GM21723 (cell line): ENCODE results near the gene TMEM129.
"Not testable (repeated sequence)": the region's sequence is repeated elsewhere in the genome, so short reads cannot be mapped to it uniquely, and the experiment has no call there.

Experiments
- ATAC-seq: cut with Tn5 transposase; IDR thresholded peaks from one replicate; pipeline ENCODE4 v1.9.1; 2021; ENCODE audit warnings: mild to moderate bottlenecking, moderate library complexity; ENCODE audit not compliant: unreplicated experiment

TMEM129 gene

DNA sequence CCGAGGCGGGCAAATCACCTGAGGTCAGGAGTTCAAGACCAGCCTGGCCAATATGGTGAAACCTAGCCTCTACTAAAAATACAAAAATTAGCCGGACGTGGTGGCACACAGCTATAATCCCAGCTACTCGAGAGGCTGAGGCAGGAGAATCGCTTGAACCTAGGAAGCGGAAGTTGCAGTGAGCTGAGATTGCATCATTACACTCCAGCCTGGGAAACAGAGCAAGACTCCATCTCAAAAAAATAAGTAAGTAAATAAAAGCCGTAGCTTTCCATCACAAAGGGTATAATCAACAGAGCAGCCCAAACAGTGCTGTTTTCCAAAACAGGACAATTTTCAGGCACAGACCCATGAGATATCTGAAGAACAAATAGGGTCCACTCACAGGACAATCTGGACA is 19.5 kb downstream of the TMEM129 start:
- ATAC-seq: not testable (repeated sequence)

DNA sequence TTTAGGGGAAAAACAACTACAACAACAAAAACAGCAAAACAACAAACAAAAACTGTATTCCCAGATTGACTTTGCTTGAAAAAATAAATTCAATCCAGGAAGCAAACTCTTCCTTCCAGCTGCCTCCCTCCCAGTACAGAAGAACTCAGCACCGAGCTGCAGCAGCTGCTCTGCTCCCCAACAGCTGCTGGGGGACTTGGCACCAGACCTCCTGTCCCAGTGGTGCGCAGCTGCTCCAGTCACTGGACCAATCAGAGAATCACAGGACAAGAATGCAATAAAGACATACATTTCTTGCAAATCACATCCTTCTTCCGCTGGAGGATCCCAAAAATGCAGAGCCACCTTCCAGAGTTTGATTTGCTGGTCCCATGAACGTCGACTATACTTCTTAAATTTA is 25.2 kb downstream of the TMEM129 start:
- no peak for ATAC-seq

DNA sequence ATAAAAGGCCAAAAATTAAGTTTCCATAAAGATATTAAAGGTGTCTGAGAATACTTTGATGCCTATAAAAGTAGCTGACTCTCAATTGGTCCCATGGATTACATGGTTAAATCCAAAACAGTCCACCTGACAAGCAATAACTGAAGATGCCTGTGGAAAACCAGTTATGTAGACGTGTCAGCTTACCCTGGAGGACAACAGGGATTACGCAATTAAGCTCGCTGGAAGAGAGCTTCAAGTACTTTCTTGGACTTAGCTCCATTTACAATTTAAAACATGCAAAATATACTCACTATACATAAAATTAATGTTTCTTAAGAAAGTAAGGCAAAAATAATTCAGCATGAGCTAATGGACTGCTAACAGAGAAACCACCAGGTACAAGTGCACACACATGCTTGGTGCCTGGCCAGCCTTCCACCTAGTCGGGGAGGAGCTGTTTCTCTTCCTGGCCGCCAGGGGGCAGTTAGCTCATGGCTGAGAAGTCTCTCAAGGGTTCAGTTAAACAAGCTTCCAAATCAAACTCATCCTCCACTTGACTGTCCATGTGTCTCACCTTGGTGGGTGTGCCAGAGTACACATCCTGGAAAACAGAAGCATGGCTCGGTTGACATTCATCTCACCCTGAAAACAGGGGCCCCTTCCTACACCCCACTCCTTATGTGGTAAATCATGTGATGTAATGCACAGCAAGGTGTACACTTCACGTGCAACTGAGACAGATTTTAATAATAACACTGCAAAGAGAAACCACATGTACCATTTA is 27.8 kb downstream of the TMEM129 start:
- ATAC-seq: peak; percentile 79

DNA sequence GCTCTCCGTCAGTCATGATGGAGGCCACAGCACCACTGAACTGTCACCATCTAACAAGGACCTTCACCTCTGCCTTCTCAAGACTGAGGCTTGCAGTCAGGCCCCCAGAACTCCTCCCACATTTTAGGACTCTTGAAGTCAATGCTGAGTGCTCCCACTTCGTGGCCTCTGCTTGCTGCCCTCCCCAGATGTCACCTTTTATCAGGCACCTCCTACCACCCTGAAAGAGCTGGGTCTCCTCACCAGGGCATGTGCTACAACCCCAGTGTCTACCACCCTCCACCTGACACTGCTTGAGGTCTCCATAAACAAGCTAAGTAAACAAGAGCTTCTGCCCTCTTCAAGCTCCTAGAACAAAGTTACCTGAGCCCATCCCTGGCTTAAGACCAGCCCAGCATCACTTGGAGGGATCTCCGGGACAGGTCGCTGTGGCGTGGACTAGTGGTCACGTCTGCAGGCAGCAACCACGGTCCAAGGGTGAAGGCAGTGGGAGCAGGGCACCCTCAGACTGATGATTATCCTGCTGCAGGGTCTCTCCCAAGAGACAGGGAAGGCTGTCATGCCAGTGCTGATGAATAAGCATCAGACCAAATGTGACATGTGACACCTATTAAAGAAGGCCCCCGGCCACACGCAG is 29.3 kb downstream of the TMEM129 start:
- no peak for ATAC-seq

DNA sequence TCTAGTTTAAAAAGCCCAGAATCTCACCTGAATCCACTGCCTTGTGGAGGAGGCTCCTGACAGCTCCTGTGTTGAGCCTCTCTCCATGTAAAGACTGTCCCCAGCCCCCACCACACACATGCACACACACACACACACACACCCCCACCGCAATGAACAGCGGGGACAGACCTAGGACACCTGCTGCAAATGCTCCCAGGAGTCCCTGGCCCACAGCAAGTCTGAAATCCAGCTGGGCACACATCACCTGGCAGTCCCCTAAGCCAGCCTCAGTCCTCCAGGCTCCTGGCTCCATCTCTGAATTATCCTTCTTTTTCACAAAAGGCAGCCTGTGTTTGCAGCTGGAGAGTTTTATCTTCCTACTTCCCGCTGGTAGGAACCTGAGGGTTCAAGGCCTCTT is 30.4 kb downstream of the TMEM129 start:
- ATAC-seq: no peak

DNA sequence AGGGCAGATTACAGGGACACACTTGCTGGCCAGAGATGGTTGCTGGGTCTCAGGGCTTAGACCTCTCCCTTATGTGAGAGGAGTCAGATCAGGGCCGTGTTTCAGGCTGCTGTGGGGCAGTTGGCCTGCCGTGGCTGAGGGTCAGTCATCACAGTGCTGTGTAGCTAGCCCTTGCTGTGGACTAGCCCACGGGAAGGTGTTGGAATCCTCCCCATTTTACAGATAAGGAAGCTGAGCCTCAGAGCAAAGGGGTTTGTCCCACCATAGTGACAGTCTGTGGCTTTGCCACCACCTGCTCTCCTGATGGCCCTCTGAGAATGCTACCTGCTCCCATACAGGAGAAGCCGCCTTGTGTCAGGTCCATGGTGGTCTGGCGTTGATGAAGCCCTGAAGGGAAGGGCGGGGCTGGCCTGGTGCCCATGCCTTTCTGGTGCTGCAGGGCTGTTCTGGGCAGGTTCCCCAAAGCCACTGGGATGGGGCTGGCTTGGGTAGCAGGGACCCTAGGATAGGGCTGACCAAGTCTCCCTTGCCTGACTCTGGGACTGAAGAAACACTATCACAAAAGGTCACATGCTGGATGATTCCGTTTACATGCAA is 34.6 kb downstream of the TMEM129 start:
- no peak for ATAC-seq

DNA sequence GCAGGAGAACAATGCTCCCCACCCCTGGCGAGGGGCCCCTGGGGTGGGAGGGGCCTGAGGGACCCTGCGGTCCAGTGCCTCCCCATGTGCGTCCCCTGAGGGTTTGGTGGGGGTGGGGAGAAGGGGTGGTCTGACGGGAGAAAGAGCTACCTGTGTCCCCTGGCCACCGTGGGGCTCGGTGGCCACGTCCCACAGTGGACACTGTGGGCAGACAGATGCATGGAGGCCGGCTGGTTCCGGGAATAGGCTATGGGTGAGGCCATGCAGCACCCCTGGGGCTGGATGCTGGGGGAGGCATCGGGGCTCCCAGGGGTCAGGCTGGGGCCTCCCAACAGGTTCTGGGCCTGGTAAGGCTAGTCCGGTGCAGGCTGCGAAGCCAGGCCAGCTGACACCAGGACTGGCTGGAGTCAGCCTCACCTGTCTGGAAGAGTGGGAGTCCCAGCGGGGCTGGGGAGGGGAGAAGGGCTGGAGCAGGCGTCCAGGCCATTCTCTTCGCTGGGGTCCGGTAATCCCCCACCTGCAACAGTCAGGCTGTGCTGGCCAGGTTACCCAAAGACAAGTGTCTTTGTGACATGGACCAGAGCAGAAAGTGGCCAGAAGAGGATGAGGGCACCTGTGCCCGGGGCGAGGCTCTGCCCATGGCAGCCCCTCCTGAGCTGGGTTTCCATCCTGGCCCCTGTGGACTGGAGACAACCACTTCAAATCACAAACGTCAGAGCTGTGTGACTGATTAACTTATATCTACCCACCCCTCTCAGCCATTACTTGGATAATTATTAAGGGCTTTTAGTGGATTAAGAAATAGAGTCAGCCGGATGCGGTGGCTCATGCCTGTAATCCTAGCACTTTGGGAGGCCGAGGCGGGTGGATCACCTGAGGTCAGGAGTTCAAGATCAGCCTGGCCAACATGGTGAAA is 35.6 kb downstream of the TMEM129 start:
- no peak for ATAC-seq

DNA sequence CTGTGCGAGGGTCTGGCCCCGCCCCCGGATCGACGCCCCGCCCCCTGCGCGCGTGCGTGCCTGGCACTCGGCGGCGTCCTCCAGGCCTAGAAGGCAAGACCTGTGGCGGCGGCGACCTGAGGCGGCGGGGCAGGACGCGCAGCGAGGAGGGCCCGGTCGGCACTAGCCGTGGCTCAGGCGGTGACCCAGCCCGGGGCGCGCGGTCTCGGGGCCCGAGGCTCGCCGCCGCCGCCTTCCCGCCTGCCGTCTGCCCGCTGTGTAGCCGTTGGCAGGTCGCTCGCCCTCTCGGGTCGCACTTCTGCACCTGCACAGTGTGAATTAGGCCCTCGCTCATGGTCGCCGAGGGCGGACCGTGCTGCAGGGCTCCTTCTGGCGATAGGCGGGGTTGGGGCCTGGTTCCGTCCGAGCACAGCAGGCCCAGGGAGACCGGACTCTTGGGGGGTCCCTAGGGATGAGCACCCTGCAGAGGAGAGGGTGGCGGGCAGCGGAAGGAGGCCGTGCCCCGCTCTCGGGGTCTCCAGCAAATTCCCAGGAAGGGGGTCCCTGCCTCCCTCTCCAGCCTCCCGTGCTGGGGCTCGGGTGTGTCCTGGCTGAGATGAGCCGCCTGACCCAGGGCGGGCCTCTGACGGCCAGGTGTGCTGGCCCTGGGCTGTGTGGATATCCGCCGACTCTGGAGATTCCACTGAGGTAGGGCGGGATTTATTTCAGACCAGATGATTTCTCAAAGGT is 36.5 kb downstream of the TMEM129 start:
- ATAC-seq: peak; percentile 6

DNA sequence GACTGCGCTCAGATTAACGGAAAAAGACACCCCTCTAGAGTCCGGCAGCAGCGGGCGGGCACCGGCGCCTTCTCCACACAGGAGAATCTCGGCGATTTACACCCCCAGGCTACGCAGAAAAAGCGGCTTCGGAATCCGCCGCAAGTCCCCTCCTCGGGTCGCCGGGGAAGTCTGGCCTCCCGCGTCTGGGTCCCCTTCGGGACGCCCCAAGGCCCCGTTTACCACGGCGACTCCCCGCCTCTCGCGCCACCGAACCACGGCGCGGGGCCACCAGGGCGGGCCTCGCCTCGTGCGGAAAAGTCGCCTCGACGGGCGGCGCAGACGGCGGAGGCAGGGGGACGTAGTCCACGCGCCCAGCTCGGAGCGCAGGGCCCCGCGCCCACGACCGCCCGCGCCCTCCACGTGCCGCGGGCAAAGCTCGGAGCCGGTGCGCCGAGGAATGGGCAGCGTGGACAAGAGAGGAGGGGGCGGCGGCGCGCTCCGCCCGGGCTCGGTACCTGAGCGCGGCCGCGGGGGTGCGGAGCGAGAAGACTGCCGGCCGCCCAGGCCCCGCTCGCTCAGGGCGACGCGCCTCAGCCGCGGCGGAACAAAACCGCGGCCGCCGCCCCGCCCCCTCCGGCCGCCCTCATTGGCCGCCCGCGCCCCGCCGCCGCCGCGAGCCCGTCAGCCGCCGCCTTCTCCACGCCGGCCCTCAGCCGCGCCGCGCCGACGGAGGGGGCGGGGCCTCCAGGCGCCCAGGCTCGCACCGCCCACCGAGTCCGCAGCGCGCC is 37.2 kb downstream of the TMEM129 start, which contains the start of gene FAM53A:
FAM53A (minus strand) TSS at position 578 of the 770 bp plus-strand sequence. CDS start 15,572 bp downstream, outside the sequence.
- peak; percentile 79 for ATAC-seq

DNA sequence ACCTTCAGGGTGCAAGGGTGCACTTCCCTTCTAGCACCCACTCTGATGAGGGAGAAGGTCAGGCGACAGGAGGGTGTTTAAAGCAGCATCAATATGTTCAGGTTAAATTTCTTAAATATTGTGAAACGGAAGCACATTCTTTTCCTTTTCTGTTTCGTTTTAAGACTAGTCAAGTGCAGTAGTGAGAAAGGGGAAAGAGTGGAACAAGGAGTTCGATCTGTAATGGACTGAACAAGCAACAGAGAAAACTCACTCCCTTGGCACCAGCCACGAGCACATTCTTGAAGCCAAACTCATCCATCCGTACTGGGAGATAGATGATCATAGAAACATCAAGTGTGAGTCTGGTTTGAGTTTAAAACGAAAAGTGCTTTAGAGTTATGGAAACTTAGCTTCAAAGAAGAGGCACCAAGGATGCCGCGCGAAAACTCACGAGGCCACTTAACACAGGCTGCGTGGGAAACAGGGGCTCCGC is 37.8 kb downstream of the TMEM129 start:
- ATAC-seq: no peak

DNA sequence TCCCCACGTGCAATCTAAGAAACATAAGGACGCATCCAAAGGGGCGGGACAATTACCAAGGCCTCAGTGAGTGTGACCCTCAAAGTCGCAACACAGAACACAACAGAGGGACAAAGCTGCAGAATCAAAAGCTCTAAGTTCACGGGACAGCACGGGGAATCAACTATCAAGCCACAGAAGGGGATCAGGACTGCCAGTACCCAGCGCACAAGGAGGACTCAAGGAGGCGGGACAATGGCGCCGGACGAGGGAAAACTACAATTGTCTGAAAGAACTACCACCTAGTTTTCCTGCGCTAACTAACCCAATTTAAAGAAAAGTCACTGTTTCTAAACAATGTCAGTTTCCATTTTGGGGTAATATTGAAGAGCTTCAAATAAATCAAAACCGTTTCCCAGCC is 38.3 kb downstream of the TMEM129 start:
- ATAC-seq: no peak

DNA sequence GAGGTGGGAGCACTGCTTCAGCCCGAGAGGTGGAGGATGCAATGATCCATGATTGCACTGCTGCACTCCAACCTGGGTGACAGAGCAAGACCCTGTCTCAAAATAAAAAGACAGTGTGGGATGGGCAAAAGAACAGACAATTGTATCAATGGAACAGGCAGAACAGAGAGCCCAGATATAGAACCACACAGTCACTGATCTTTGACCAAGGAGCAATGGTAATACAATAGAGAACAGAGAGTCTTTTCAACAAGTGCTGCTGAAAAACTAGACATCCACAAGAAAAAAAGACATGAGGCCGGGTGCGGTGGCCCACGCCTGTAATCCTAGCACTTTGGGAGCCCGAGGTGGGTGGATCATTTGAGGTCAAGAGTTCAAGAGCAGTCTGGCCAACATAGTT is 42.9 kb downstream of the TMEM129 start:
- ATAC-seq: no peak

DNA sequence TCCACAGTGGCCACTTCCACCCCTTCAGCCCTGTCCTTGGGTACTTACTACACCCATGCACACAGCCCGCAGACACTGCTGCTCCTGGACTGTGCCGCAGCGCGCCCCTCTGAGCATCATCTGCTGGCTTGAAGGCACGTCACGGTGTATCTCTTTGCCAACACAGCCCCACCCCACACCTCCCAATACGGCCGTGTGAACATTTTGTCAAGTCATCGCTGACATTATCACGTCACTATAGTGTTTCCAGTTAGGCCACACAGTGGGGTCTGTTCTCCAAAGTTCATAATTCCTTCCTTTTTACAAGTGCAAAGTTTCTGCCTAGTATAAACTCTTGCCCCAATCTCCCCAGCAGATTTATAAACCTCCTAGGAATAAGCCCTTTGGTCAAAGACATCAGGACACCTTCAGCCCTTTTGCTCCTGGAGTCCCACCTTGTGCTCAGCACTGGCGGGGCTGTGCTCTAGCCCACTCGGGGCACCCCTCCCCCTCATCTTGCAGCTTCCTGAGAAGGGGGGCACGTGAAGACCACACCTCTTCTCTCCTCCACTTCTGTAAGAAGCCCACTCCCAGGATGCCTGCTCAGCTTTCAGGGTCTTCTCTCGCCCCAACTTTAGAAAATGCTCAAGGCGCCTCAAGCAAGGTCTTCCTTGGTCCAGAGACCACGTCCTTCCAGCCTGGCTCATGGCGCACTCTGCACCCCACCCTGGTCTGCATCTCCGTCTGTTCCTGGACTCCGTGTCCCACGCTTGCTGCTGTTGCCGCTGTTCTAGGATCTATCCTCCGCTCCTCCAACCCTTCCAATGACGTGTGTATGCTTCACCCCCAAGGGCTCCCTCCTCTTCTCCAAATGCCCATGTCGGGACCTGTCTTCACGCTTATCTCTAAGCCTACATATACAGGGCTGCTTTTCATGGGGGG is 44.3 kb downstream of the TMEM129 start:
- ATAC-seq: no peak

DNA sequence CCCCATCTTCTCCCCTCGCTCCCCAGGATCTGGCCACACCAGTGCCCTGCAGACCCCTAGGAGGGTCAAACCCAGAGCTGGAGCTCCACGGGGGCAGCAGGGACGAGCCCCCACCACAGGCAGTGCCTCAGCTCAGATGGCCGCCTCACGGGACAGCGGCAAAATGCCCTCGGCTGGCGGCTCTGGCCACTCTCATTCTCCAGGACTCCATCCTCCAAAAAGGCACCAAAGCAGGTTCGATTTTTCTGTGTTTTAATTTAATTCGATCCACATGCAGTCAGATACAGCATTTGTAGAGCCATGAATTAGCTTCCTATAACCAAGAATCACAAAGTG is 45.4 kb downstream of the TMEM129 start:
- ATAC-seq: no peak

DNA sequence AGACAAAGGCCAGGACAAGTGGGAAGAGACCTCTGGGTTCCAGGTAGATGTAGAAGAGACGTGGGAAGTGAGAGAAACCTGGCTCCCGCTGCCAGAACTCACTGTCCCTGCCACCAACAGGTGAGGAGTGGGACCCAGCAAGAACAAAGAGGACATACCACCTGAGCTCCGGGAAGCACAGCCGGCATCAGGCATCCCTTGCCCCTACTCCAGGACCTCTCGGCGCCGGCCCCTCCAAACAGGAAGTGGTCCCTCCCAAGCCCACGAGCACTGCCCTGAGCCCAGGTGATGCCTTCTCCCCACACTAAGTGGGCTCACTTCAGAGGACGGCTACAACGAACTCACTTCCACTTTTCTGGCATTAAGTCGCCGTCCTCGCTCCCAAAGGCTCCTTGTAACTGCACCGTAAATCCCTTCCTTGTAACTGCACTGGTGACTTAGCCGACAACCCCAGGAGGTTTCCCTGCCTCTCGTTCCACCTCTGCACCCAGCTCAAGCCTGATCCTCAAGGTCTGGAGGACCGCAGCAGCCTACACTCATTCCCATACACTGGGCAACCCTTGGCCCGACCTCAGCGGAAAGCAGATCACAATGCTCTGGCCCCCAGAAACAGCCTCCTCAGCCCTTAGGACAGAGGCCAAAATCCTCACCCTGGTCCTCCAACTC is 45.9 kb downstream of the TMEM129 start:
- no peak for ATAC-seq

DNA sequence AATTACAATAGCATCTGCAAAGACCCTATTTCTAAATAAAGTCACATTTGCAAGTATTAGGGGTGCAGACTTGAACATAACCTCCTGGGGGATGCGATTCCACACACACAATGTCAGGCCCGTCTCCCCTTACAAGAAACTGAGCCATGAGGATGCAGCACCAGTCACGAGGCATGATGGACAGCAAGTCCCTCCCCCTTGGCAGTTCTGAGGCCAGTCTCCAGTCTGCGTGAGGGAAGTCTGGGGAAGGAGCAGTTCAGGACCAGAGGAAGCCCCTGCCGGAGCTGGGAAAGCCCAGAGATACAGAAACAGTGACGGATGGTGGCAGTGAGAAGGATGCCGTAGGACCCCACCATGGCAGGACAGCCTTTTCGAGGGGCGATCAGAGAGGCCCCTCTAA is 46.4 kb downstream of the TMEM129 start:
- ATAC-seq: no peak

DNA sequence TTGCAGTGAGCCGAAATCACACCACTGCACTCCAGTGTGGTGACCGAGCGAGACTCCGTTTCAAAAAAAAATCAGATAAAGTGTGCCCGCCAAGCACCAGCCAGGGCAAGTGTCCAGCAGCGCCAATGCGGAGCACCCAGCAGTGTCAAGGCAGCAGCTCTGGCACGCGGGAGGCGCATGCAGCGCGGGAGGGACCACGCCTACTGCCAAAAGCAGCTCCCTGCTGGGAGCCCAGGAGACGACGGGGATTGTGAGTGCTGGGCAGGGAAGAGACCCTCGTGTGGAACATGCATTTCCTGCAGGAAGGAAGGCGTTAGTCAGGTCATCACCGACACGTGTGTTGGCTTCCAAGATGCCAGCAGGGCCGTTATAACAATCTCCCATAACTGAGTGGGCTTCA is 47.5 kb downstream of the TMEM129 start:
- ATAC-seq: no peak

DNA sequence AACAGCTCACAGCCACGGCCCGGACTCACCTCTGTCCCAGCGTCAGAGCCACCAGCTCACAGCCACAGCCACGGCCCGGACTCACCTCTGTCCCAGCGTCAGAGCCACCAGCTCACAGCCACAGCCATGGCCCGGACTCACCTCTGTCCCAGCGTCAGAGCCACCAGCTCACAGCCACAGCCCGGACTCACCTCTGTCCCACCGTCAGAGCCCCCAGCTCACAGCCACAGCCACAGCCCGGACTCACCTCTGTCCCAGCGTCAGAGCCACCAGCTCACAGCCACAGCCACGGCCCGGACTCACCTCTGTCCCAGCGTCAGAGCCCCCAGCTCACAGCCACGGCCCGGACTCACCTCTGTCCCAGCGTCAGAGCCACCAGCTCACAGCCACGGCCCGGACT is 50.1 kb downstream of the TMEM129 start:
- ATAC-seq: not testable (repeated sequence)
